SK-N-SH (cell line): Measurements from ENCODE around the gene KIAA2012. TPM values are rescaled to one million over a fixed set of nuclear protein-coding genes. Genes with fewer than 3 reads are reported as not detected.

Source experiments
- CTCF ChIA-PET: fragments of 300-600, 350-600 bp; formaldehyde crosslinking; extraction: SDS; loops from one replicate; lab custom pipeline; 2021; lab: Yijun Ruan, JAX
- POLR2A ChIA-PET: fragments of 350-600 bp; sonication (Branson Sonifier 250); formaldehyde crosslinking; extraction: SDS; loops from one replicate; lab custom pipeline; 2020; ENCODE audit warnings: antibody characterized with exemption, inconsistent platforms; lab: Yijun Ruan, JAX
- DNase-seq: peaks from one replicate; pipeline ENCODE4 v3.0.0; 2012
- H2AFZ ChIP-seq: fragments of 200-600 bp; sonication (generic); 2 replicates; pipeline ENCODE4 v1.8.1; 2016; ENCODE audit warnings: antibody characterized with exemption, mild to moderate bottlenecking, low read depth
- H3F3A ChIP-seq: fragments of 200-600 bp; sonication (generic); replicated peaks from 2 replicates; pipeline ENCODE3; 2016; ENCODE audit warnings: antibody characterized with exemption, mild to moderate bottlenecking; ENCODE audit not compliant: insufficient read depth
- H3K27ac ChIP-seq, 2 experiments: fragments of 200-500 bp in 1 of 2; fragments of 200-600 bp in 1 of 2; sonication (Bioruptor generic) in 1 of 2; sonication (generic), shearing (Covaris generic) in 1 of 2; 2 replicates each; pipeline versions ENCODE4 v1.5.1 to v1.6.1; 2014 to 2016; ENCODE audit warnings: low read depth in 2 of 2, inconsistent platforms in 1 of 2, low read length in 1 of 2, mild to moderate bottlenecking in 1 of 2, mixed read lengths in 1 of 2
- H3K27me3 ChIP-seq: fragments of 200-600 bp; sonication (generic), shearing (Covaris generic); 2 replicates; pipeline ENCODE4 v1.6.1; 2016; ENCODE audit warnings: mixed run types; ENCODE audit not compliant: insufficient read depth
- H3K36me3 ChIP-seq, 2 experiments: fragments of 200-500 bp in 1 of 2; fragments of 200-600 bp in 1 of 2; sonication (Bioruptor generic) in 1 of 2; sonication (generic) in 1 of 2; replicated peaks in 1 of 2; 2 replicates each; pipeline versions ENCODE3 to v1.5.1; 2014 to 2016; ENCODE audit warnings: low read length in 1 of 2, mild to moderate bottlenecking in 1 of 2; ENCODE audit not compliant: insufficient read depth in 2 of 2, control insufficient read depth in 1 of 2
- H3K4me1 ChIP-seq, 2 experiments: fragments of 200-500 bp in 1 of 2; fragments of 200-600 bp in 1 of 2; sonication (Bioruptor generic) in 1 of 2; sonication (generic), shearing (Covaris generic) in 1 of 2; 2 replicates each; pipeline versions ENCODE4 v1.5.1 to v1.6.1; 2014 to 2016; ENCODE audit warnings: low read depth in 1 of 2, low read length in 1 of 2, mixed run types in 1 of 2; ENCODE audit not compliant: insufficient read depth in 2 of 2, control insufficient read depth in 1 of 2
- H3K4me2 ChIP-seq: fragments of 200-600 bp; sonication (generic), shearing (Covaris generic); 2 replicates; pipeline ENCODE4 v1.6.1; 2017; ENCODE audit warnings: mixed run types
- H3K4me3 ChIP-seq, 2 experiments: fragments of 200-500 bp in 1 of 2; fragments of 200-600 bp in 1 of 2; sonication (Bioruptor generic) in 1 of 2; sonication (generic), shearing (Covaris generic) in 1 of 2; 2 replicates each; pipeline versions ENCODE4 v1.5.1 to v1.8.1; 2014 to 2016; ENCODE audit warnings: low read depth in 2 of 2, inconsistent platforms in 1 of 2, low read length in 1 of 2, mild to moderate bottlenecking in 1 of 2, mixed read lengths in 1 of 2, moderate library complexity in 1 of 2
- H3K79me2 ChIP-seq: fragments of 200-600 bp; sonication (generic); 2 replicates; pipeline ENCODE4 v1.8.1; 2017; ENCODE audit warnings: mild to moderate bottlenecking; ENCODE audit not compliant: insufficient read depth
- H3K9ac ChIP-seq: fragments of 200-600 bp; sonication (generic); 2 replicates; pipeline ENCODE4 v1.6.1; 2017; ENCODE audit warnings: mixed run types
- H3K9me2 ChIP-seq: fragments of 200-600 bp; sonication (generic); 2 replicates; pipeline ENCODE4 v1.6.1; 2017; ENCODE audit warnings: mixed run types
- H3K9me3 ChIP-seq: fragments of 200-600 bp; sonication (generic); 2 replicates; pipeline ENCODE4 v1.6.1; 2017; ENCODE audit warnings: mixed run types, mild to moderate bottlenecking, moderate library complexity
- H4K20me1 ChIP-seq: fragments of 200-600 bp; sonication (generic); 2 replicates; pipeline ENCODE4 v1.6.1; 2017; ENCODE audit warnings: mild to moderate bottlenecking, mixed run types; ENCODE audit not compliant: insufficient read depth
- ELF1 ChIP-seq: IDR thresholded peaks from 2 replicates; pipeline ENCODE4 v1.4.0; 2012
- FOXJ3 ChIP-seq: sonication (generic); formaldehyde crosslinking; IDR thresholded peaks from 2 replicates; pipeline ENCODE4 v1.5.1; 2020; ENCODE audit warnings: mild to moderate bottlenecking, missing genetic modification reagents
- GATA2 ChIP-seq: sonication (generic); formaldehyde crosslinking; IDR thresholded peaks from 2 replicates; pipeline ENCODE4 v1.5.0; 2020; ENCODE audit warnings: mild to moderate bottlenecking, missing genetic modification reagents
- MEF2A ChIP-seq: IDR thresholded peaks from 2 replicates; pipeline ENCODE4 v1.4.0; 2012; ENCODE audit warnings: low read depth, borderline replicate concordance
- MXI1 ChIP-seq: IDR thresholded peaks from 2 replicates; pipeline ENCODE4 v1.6.1; 2012; ENCODE audit warnings: mild to moderate bottlenecking, low read depth, low read length, improper control_type of control experiment
- RXRA ChIP-seq: IDR thresholded peaks from 2 replicates; pipeline ENCODE4 v1.4.0; 2012; ENCODE audit warnings: low read depth, mild to moderate bottlenecking, borderline replicate concordance
- WGBS: methylation state at CpG from one replicate; pipeline ENCODE4 v1.1.6; 2017; ENCODE audit warnings: low lambda C conversion rate; 5-methylcytosine and 5-hydroxymethylcytosine counted together
- polyA plus RNA-seq, 3 experiments: library from polyadenylated mRNA; depleted of rRNA; stranded (reverse); fragments of >200 nt; gene quantifications; 2 replicates each; pipeline ENCODE4 v1.2.3, GENCODE V29; 2012
- TF ChIP-seq, protein P1 (sequence below): fragments of 150-350 bp; IDR thresholded peaks from 2 replicates; pipeline ENCODE4 v1.6.1; 2016; ENCODE audit warnings: mild to moderate bottlenecking, low read depth, low read length
- TF ChIP-seq, protein P2 (sequence below): fragments of 200-600 bp; sonication (generic); IDR thresholded peaks from 2 replicates; pipeline ENCODE4 v1.6.1; 2017; ENCODE audit warnings: antibody characterized with exemption, mild to moderate bottlenecking, moderate library complexity
- TF ChIP-seq, protein P3 (sequence below): fragments of 150-350 bp; IDR thresholded peaks from 2 replicates; pipeline ENCODE4 v1.6.1; 2017; ENCODE audit warnings: antibody characterized with exemption, low read length, low read depth, borderline replicate concordance

The KIAA2012 gene
- polyA plus RNA-seq, 1 of the 3 experiments (the other 2 are of a cell fraction), result 0.07 TPM

DNA sequence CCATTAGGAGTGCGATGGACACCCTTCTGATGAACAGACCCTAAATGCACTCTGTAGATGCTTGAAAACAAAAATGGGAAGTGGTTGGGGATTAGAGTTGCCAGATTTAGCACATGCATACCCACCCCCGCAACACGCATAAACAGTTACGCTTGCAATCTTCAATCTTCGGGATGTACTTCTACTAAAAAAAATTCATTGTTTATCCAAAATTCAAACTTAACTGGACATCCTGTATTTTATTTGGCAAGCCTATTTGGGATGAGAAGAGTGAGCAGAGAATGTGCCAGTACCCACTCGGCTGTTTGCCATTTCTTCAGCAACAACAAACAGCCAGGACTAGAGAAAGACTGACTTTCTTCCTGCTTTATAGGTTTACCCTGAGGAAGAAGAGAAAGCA lies 18.4 kb downstream of the KIAA2012 start:
- Histone ChIP-seq H3K27ac (peak overlapping the region in 1 of 2 experiments; percentile 85; a peak in 2 of 4 replicates), H3K4me1 (peaks cover 0 to 19% of the 10 kb centered on the region in 2 experiments; a peak in 2 of 4 replicates), H3K79me2 (no peaks in the 10 kb centered on the region), H2AFZ (no peak overlapping the region), H3K9me3 (no peaks in the 10 kb centered on the region), H3K4me3 (no peak overlapping the region), H3K36me3 (no peaks in the 10 kb centered on the region), H3K4me2 (no peak overlapping the region), H3K27me3 (no peaks in the 10 kb centered on the region), H3K9ac (no peak overlapping the region), H3K9me2 (no peaks in the 10 kb centered on the region), H4K20me1 (no peaks in the 10 kb centered on the region), H3F3A (no peaks in the 10 kb centered on the region)
- no peak for TF ChIP-seq GATA2 (CRISPR knock-in tag)
- no peak for TF ChIP-seq MXI1
- DNase-seq, result no peak
- WGBS, result 97% methylated on average over 6 of the region's 6 CpGs
- CTCF ChIA-PET, result interaction anchor here (1.6 kb wide), 1 partner anchor 13 kb away, joined by 3 read pairs; no protein-coding TSS in a partner anchor
- POLR2A ChIA-PET, result no interaction called here

DNA sequence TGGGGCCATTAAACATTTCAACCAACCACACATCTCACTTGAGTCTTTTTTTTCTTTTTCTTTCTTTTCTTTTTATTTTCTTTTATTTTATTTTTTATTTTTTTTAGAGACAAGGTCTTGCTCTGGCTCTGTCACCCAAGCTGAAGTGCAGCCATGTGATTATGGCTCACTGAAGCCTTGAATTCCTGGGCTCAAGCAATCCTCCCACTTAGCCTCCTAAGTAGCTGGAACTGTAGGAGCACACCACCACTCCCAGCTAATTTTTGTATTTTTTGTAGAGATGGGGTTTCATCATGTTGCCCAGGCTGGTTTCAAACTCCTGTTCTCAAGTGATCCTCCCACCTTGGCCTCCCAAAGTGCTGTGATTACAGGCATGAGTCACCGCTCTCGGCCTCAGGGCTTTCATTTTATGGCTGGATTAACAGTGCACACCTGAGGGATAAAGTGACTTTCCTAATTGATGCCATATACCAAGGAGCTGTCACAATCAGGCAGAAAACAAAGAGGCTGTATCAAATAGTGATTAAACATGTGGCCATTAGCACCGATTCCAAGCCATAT lies 21.5 kb downstream of the KIAA2012 start:
- H3K9me2 ChIP-seq, result no peaks in the 10 kb centered on the region
- H3K4me3 ChIP-seq, result no peak overlapping the region
- DNase-seq, result no peak
- H3K27ac ChIP-seq, result no peak overlapping the region
- no peaks in the 10 kb centered on the region for H3K27me3 ChIP-seq
- CTCF ChIA-PET, result interaction anchor here (1.0 to 1.2 kb wide), 4 partner anchors 9 to 64 kb away, joined by 3 to 4 read pairs (median 3); partner anchors contain the start of gene KIAA2012
- no peaks in the 10 kb centered on the region for H3K9me3 ChIP-seq
- H3F3A ChIP-seq, result no peaks in the 10 kb centered on the region
- POLR2A ChIA-PET, result no interaction called here
- 93% methylated on average over 3 of the region's 3 CpGs for WGBS
- H3K9ac ChIP-seq, result no peak overlapping the region
- TF ChIP-seq, protein P1, sequence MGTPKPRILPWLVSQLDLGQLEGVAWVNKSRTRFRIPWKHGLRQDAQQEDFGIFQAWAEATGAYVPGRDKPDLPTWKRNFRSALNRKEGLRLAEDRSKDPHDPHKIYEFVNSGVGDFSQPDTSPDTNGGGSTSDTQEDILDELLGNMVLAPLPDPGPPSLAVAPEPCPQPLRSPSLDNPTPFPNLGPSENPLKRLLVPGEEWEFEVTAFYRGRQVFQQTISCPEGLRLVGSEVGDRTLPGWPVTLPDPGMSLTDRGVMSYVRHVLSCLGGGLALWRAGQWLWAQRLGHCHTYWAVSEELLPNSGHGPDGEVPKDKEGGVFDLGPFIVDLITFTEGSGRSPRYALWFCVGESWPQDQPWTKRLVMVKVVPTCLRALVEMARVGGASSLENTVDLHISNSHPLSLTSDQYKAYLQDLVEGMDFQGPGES, result no peak
- TF ChIP-seq FOXJ3, result no peak
- TF ChIP-seq GATA2 (CRISPR knock-in tag), result no peak
- TF ChIP-seq, protein P2, sequence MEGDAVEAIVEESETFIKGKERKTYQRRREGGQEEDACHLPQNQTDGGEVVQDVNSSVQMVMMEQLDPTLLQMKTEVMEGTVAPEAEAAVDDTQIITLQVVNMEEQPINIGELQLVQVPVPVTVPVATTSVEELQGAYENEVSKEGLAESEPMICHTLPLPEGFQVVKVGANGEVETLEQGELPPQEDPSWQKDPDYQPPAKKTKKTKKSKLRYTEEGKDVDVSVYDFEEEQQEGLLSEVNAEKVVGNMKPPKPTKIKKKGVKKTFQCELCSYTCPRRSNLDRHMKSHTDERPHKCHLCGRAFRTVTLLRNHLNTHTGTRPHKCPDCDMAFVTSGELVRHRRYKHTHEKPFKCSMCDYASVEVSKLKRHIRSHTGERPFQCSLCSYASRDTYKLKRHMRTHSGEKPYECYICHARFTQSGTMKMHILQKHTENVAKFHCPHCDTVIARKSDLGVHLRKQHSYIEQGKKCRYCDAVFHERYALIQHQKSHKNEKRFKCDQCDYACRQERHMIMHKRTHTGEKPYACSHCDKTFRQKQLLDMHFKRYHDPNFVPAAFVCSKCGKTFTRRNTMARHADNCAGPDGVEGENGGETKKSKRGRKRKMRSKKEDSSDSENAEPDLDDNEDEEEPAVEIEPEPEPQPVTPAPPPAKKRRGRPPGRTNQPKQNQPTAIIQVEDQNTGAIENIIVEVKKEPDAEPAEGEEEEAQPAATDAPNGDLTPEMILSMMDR, result no peak
- TF ChIP-seq, protein P3, sequence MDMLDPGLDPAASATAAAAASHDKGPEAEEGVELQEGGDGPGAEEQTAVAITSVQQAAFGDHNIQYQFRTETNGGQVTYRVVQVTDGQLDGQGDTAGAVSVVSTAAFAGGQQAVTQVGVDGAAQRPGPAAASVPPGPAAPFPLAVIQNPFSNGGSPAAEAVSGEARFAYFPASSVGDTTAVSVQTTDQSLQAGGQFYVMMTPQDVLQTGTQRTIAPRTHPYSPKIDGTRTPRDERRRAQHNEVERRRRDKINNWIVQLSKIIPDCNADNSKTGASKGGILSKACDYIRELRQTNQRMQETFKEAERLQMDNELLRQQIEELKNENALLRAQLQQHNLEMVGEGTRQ, result no peak
- TF ChIP-seq RXRA, result no peak
- no peak for TF ChIP-seq MEF2A
- TF ChIP-seq ELF1, result no peak
- no peaks in the 10 kb centered on the region for H3K79me2 ChIP-seq
- H4K20me1 ChIP-seq, result no peaks in the 10 kb centered on the region
- H3K4me2 ChIP-seq, result no peak overlapping the region
- no peaks in the 10 kb centered on the region for H3K36me3 ChIP-seq
- no peak overlapping the region for H2AFZ ChIP-seq
- H3K4me1 ChIP-seq, result peaks cover 0 to 17% of the 10 kb centered on the region in 2 experiments; a peak in 2 of 4 replicates
